ENCODE results near the gene REXO1.
A peak's percentile ranks its signal among the peaks of the same experiment; 100 is the strongest.

Gene REXO1

GRCh38 chr19:1861599-1862031 lies 13.3 kb upstream of the REXO1 start:
- DNase-seq (ENCODE audit: low read depth): no peak

- DNase-seq (ENCODE audit: low read depth): no peak
Measured at GRCh38 chr19:1860821-1861598, 12.7 kb upstream of the REXO1 start.

- peak; percentile 37 for DNase-seq (ENCODE audit: low read depth)
Measured at GRCh38 chr19:1860042-1860775, 11.9 kb upstream of the REXO1 start.

GRCh38 chr19:1859331-1859781 lies 11.1 kb upstream of the REXO1 start:
- DNase-seq (ENCODE audit: low read depth): no peak

- no peak for DNase-seq (ENCODE audit: low read depth)
Measured at GRCh38 chr19:1858412-1859081, 10.3 kb upstream of the REXO1 start.

GRCh38 chr19:1857648-1858326 lies 9.5 kb upstream of the REXO1 start:
- no peak for DNase-seq (ENCODE audit: low read depth)

GRCh38 chr19:1856698-1857603 lies 8.7 kb upstream of the REXO1 start:
- DNase-seq (ENCODE audit: low read depth): peak; percentile 51

- no peak for DNase-seq (ENCODE audit: low read depth)
Measured at GRCh38 chr19:1856345-1856697, 8.0 kb upstream of the REXO1 start.

GRCh38 chr19:1855828-1856255 lies 7.6 kb upstream of the REXO1 start:
- DNase-seq (ENCODE audit: low read depth): peak; percentile 45

- peak; percentile 86 for DNase-seq (ENCODE audit: low read depth)
Measured at GRCh38 chr19:1855040-1855827, 7.0 kb upstream of the REXO1 start.

- DNase-seq (ENCODE audit: low read depth): no peak
Measured at GRCh38 chr19:1854542-1855039, 6.3 kb upstream of the REXO1 start.

GRCh38 chr19:1854039-1854541 lies 5.8 kb upstream of the REXO1 start:
- DNase-seq (ENCODE audit: low read depth): no peak

GRCh38 chr19:1853295-1854038 lies 5.2 kb upstream of the REXO1 start:
- peak; percentile 87 for DNase-seq (ENCODE audit: low read depth)

- DNase-seq (ENCODE audit: low read depth): no peak
Measured at GRCh38 chr19:1852581-1853128, 4.4 kb upstream of the REXO1 start.

- DNase-seq (ENCODE audit: low read depth): peak; percentile 46
Measured at GRCh38 chr19:1851654-1852580, 3.6 kb upstream of the REXO1 start.

- DNase-seq (ENCODE audit: low read depth): no peak
Measured at GRCh38 chr19:1850809-1851653, 2.7 kb upstream of the REXO1 start.

- DNase-seq (ENCODE audit: low read depth): no peak
Measured at GRCh38 chr19:1849886-1850398, 1.7 kb upstream of the REXO1 start.

All from activated T-cell treated with anti-CD3 and anti-CD28 coated beads for 48 hours (primary cell).